Nephron progenitor cell (in vitro differentiated cells): Measurements from ENCODE around the gene SKIDA1.

Source experiments
- DNase-seq: peaks from one replicate; pipeline ENCODE4 v3.0.0; 2021
- H3K27ac Mint-ChIP-seq: 2 replicates; pipeline ENCODE4 v1.8.0; 2021; ENCODE audit warnings: mild to moderate bottlenecking, moderate library complexity, mixed read lengths
- H3K27me3 Mint-ChIP-seq: 2 replicates; pipeline ENCODE4 v1.8.0; 2021; ENCODE audit warnings: mild to moderate bottlenecking, low read depth, mixed read lengths; ENCODE audit not compliant: poor library complexity
- H3K36me3 Mint-ChIP-seq: 2 replicates; pipeline ENCODE4 v1.8.0; 2021; ENCODE audit warnings: low read depth, mixed read lengths
- H3K4me1 Mint-ChIP-seq: 2 replicates; pipeline ENCODE4 v1.8.0; 2021; ENCODE audit warnings: mixed read lengths
- H3K4me3 Mint-ChIP-seq: 2 replicates; pipeline ENCODE4 v1.8.0; 2021; ENCODE audit warnings: mild to moderate bottlenecking, moderate library complexity, mixed read lengths
- H3K9me3 Mint-ChIP-seq: 2 replicates; pipeline ENCODE4 v1.8.0; 2021; ENCODE audit warnings: mild to moderate bottlenecking, moderate library complexity, mixed read lengths
- CTCF ChIP-seq: fragments of 200-600 bp; sonication (generic); IDR thresholded peaks from 2 replicates; pipeline ENCODE4 v1.5.0; 2021; ENCODE audit warnings: antibody characterized with exemption

The SKIDA1 gene

GRCh38 chr10:21464134-21464533 lies 61.3 kb downstream of the SKIDA1 start:
- H3K4me3 Mint-ChIP-seq: no peak overlapping the region
- no peaks in the 10 kb centered on the region for H3K4me1 Mint-ChIP-seq
- no peak overlapping the region for H3K27ac Mint-ChIP-seq
- no peak for TF ChIP-seq CTCF
- DNase-seq: no peak
- no peaks in the 10 kb centered on the region for H3K36me3 Mint-ChIP-seq
- H3K9me3 Mint-ChIP-seq: peaks cover 5% of the 10 kb centered on the region
- H3K27me3 Mint-ChIP-seq: no peaks in the 10 kb centered on the region
